OCI-LY7 (cell line): ENCODE results near the gene DNAH11.

Experiments used
- EZH2phosphoT487 ChIP-seq: fragments of 200-600 bp; sonication (generic); IDR thresholded peaks from 2 replicates; pipeline ENCODE4 v1.6.1; 2018; ENCODE audit warnings: low read depth, borderline replicate concordance, mild to moderate bottlenecking, mixed run types, antibody characterized with exemption, low read length, moderate library complexity, mixed read lengths
- TF ChIP-seq, protein P1 (sequence below): fragments of 200-600 bp; sonication (generic); conservative IDR thresholded peaks from 2 replicates; pipeline ENCODE4 v1.5.1; 2014; ENCODE audit warnings: mild to moderate bottlenecking, antibody characterized with exemption, low read length, moderate library complexity, mixed read lengths

GRCh38 chr7:21867816-21868575, 325.2 kb downstream of the DNAH11 start:
- TF ChIP-seq, protein P1, sequence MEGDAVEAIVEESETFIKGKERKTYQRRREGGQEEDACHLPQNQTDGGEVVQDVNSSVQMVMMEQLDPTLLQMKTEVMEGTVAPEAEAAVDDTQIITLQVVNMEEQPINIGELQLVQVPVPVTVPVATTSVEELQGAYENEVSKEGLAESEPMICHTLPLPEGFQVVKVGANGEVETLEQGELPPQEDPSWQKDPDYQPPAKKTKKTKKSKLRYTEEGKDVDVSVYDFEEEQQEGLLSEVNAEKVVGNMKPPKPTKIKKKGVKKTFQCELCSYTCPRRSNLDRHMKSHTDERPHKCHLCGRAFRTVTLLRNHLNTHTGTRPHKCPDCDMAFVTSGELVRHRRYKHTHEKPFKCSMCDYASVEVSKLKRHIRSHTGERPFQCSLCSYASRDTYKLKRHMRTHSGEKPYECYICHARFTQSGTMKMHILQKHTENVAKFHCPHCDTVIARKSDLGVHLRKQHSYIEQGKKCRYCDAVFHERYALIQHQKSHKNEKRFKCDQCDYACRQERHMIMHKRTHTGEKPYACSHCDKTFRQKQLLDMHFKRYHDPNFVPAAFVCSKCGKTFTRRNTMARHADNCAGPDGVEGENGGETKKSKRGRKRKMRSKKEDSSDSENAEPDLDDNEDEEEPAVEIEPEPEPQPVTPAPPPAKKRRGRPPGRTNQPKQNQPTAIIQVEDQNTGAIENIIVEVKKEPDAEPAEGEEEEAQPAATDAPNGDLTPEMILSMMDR, result no peak
- TF ChIP-seq EZH2phosphoT487, result no peak
